Measurements from ENCODE around the gene CDH18. TPM values are rescaled to one million over a fixed set of nuclear protein-coding genes. Genes with fewer than 3 reads are reported as not detected.

The CDH18 gene
- total RNA-seq, 4 donors from 2014 or later: 2.1 TPM; not detected in 3

DNA sequence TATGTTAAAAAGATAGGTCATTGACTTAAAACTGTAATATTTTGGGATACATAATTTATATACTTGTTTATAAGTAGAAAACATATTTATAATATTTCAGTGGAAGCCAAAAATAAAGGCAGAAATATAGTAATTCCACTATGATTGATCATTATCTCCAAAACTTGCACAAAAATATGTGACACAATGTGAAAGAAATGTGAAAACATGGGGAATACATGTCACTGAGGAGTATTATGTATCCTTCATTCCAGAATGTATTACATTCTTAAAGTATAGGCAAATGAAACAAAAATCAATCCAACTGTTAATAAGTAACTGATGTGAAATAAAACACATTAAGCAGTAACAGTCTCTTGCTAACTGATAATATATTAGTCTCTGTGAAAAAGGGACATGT is 236.7 kb downstream of the CDH18 start:
- no peaks in the 10 kb centered on the region for H3K36me3 ChIP-seq
- no peaks in the 10 kb centered on the region for H3K9me3 ChIP-seq
- intact Hi-C loops (cut with DNase I; ENCODE audit: low total_unique reads): no loop called here
- no peaks in the 10 kb centered on the region for H3K4me1 ChIP-seq
- no peak for DNase-seq
- H3K27me3 ChIP-seq: no peaks in the 10 kb centered on the region
- H3K27ac ChIP-seq: no peak overlapping the region
- H3K4me3 ChIP-seq: no peak overlapping the region
- TF ChIP-seq POLR2A (IDR thresholded peaks at IDR 0.05) (no peak), CTCF (IDR thresholded peaks at IDR 0.05) (no peak)

DNA sequence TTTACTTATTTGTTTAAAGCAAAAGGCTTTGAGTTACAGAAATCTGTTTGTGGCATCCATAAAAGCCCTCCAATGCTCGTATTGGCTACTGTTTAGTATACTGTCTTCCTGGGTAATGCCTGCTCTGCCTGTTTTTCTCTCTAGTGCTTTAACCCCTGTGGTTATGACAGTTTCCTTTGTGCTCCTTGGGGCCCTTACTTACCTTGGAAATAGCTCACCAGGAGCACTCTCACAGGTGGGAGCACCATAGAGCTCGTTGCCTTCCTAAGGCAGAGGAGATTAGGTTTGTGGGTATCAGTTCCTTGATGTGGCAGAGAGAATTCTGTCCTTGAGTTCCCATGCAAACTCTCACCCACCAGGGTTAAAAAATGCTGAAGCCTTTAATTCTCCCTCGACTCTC is 242.8 kb downstream of the CDH18 start:
- TF ChIP-seq CTCF (IDR thresholded peaks at IDR 0.05) (no peak), POLR2A (IDR thresholded peaks at IDR 0.05) (no peak)
- Histone ChIP-seq H3K27me3 (no peaks in the 10 kb centered on the region), H3K36me3 (no peaks in the 10 kb centered on the region), H3K27ac (no peak overlapping the region), H3K4me3 (no peak overlapping the region), H3K4me1 (no peaks in the 10 kb centered on the region), H3K9me3 (no peaks in the 10 kb centered on the region)
- DNase-seq: no peak
- intact Hi-C loops (cut with DNase I; ENCODE audit: low total_unique reads): no loop called here

DNA sequence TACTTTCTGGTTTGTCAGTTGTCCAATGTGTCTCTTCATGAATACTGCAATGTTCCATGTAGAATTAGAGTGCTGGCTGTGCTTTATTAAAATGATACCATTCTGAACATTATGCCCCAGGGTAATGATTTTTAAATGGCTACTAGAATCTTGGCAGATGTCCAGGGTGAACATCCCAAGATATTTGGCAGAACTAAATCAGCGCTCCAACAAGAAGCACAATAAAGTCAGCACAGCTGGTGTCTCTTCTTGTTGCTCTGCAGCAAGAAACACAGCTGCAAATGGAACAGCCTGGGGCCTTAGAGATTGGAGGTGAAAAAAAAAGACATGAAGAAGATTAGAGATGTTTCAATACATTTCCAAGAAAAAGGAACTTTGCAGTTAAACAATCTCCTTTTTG is 248.3 kb downstream of the CDH18 start:
- intact Hi-C loops (cut with DNase I; ENCODE audit: low total_unique reads): no loop called here
- no peaks in the 10 kb centered on the region for H3K27me3 ChIP-seq
- no peak overlapping the region for H3K27ac ChIP-seq
- TF ChIP-seq POLR2A (IDR thresholded peaks at IDR 0.05): no peak
- no peak for TF ChIP-seq CTCF (IDR thresholded peaks at IDR 0.05)
- DNase-seq: no peak
- no peaks in the 10 kb centered on the region for H3K9me3 ChIP-seq
- H3K36me3 ChIP-seq: no peaks in the 10 kb centered on the region
- H3K4me3 ChIP-seq: no peak overlapping the region
- no peaks in the 10 kb centered on the region for H3K4me1 ChIP-seq

- no peak overlapping the region for H3K27ac ChIP-seq
- H3K36me3 ChIP-seq: no peaks in the 10 kb centered on the region
- no peaks in the 10 kb centered on the region for H3K27me3 ChIP-seq
- TF ChIP-seq POLR2A (IDR thresholded peaks at IDR 0.05) (no peak), CTCF (IDR thresholded peaks at IDR 0.05) (no peak)
- H3K9me3 ChIP-seq: no peaks in the 10 kb centered on the region
- no peak overlapping the region for H3K4me3 ChIP-seq
- no peaks in the 10 kb centered on the region for H3K4me1 ChIP-seq
- intact Hi-C loops (cut with DNase I; ENCODE audit: low total_unique reads): no loop called here
- DNase-seq: no peak
Observed at GRCh38 chr5:19734776-19735175, 253.2 kb downstream of the CDH18 start.

DNA sequence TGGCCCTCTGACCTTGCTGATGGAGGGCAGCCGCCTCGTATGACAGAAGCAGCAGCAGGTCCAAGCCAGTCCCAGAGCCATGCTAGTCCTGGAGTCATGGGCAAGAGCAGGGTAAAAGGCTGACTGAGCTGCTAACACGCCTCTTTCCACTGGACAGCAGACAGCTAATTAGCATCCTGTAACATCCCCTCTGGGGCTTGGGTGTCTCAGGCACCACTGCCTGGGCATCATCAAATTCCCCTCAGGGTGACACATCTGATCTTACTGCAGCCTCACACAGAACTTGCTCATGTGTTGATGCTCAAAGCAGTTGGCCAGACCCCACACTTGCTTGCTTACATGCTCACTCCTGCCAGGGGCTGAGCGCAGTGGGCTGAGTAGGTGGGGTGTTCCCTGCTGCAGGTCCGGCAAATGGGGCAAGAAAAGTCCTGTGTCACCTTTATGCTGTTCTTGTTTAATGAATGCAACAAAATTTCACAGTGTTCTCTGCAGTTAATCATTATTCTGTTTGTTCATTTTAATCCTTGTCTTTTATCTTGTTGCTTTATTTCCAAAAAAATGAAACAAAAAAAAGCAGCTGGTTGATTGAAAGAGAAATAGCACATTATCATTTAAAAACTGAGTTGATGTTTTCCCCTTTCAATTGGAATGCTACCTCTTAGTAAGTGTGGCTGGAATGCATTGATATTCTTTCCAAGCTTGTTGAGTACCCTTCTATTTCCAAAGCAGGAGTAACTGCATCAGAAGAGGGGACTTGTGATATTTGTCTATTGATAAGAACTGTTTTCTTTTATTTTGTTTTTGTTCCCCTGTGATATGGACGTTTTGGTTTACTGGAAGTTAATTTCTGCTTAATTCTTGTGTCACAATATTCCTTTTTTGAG is 254.1 kb downstream of the CDH18 start:
- no peak for TF ChIP-seq CTCF (IDR thresholded peaks at IDR 0.05)
- TF ChIP-seq POLR2A (IDR thresholded peaks at IDR 0.05): no peak
- no peaks in the 10 kb centered on the region for H3K27me3 ChIP-seq
- H3K4me3 ChIP-seq: no peak overlapping the region
- DNase-seq: no peak
- intact Hi-C loops (cut with DNase I; ENCODE audit: low total_unique reads): no loop called here
- no peaks in the 10 kb centered on the region for H3K4me1 ChIP-seq
- no peak overlapping the region for H3K27ac ChIP-seq
- no peaks in the 10 kb centered on the region for H3K36me3 ChIP-seq
- H3K9me3 ChIP-seq: no peaks in the 10 kb centered on the region

Measured in uterus (tissue), 4 donors.